GM19099 (cell line): ENCODE measurements around the gene ARHGDIG.

Source experiments
- POLR2A ChIP-seq: IDR thresholded peaks from 3 replicates; pipeline ENCODE4 v1.6.1; 2011; ENCODE audit warnings: low read depth; ENCODE audit not compliant: insufficient read length; ENCODE audit errors: extremely low read depth

Gene ARHGDIG

DNA sequence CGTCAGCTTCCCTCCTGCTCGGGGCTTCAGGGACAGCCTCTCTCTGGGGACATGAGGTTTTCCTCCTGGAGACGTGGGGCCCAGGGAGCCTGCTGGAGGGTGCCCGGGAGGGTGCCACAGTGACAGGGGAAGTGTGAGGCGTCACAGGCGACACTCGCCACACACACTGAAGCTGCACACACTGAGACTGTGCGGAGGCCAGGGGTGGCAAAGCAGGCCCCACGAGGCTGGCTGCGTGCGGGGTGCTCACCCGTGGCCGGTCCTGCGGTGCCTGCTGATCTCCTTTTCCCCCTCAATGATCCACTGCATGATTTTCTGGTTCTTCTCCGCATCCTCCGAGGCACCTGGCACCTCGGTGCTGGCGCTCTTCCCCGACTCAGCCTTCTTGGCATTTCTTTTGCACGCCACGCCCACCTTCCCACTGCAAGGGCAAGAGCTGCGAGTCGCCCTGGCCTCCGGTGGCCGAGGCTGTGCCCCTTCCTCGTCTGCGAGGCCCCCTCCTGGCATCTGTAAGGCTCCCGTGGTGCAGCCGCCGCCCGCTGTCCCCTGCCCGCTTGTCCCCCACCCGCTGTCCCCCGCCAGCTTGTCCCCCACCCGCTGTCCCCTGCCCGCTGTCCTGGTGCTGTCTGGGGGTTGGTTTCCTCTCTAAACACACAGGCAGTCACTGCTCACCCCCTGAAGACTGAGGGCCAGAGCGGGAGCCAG lies 16.6 kb downstream of the ARHGDIG start:
- no peak for TF ChIP-seq POLR2A

DNA sequence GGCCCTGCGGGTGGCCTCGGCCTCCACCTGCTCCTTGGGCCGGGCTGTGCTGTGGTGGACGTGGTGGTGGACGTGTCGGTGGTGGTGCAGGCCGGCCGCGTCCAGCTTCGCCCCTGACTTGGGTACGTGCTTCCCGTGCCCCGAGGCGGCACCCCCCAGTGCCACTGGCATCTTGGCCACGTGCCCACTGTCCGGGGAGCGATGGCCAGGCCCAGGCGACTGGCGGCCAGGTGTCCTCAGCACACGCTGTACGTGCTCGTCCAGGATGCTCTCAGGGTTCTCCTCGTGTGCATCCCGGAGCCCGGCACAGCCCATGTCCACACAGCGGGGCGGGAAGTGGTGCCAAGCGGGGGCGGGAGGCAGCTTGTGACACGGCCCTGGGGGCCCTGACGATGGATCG lies 17.4 kb downstream of the ARHGDIG start:
- TF ChIP-seq POLR2A = no peak

DNA sequence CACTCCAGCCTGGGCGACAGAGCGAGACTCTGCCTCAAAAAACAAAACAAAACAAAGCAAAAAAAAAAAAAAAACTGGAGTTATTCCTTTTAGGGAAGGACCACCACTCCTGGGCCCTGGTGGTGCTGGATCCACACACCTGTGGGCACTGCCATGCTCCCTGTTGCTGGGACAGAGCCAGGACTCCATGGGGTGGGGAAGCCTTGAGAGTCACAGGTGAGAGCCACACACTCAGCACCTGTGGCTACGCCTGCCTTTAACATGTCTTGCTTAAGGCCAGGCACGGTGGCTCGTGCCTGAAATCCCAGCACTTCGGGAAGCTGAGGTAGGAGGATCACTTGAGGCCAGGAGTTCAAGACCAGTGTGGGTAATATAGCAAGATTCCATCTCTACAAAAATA lies 20.8 kb downstream of the ARHGDIG start:
- no peak for TF ChIP-seq POLR2A

DNA sequence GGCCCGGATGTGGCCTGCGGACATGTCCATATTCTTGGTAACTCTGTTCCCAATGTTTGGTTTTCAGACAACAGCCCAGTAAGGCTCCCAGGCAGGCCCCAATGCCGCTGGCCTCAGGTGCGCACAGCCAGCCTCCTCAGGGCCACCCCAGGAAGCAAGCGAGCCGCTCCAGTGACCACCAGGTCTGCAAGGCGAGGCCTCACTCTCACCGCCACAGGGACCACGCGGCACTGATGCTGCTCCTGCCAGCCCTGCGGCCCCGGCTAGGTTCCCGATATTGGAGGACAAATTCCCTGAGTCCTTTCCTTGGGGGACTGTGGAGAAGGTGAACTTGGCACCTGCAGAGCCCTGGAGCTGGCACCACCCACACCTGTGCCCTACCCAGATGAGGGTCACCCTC lies 21.6 kb downstream of the ARHGDIG start:
- TF ChIP-seq POLR2A = no peak

DNA sequence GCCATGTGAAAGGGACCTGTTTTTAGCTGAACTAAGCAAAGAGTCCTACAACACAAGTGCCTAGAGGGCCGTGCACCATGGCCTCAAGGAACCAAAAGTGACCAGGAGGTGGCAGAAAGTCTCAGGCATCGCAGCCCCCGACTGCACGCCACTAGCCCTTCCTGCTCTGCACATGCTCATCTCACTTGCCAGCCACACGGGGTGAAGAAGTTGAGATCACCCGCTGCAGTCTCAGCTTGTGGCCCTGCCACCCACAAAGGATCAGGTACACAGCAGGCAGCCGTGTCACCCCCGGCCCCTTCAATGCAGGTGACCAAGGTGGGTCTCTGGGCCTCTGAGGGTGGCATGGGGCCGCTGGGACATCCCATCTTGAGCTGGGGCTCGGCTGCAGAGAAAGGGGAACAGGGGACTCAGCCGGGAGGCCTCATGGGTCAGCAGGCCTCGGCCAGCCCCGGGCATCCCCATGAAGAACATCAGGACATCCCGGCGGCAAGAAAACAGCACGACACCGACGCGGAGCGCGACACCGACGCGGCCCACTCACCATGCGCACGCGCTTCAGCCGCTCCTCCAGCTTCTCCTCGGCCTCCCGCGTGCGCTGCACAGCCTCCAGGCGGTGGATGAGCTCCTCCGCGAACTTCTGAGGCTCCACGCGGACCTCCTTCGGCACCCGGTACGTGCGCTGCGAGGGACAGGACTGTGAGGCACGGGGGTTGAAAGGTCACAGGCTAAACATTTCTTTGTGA lies 23.5 kb downstream of the ARHGDIG start:
- no peak for TF ChIP-seq POLR2A

DNA sequence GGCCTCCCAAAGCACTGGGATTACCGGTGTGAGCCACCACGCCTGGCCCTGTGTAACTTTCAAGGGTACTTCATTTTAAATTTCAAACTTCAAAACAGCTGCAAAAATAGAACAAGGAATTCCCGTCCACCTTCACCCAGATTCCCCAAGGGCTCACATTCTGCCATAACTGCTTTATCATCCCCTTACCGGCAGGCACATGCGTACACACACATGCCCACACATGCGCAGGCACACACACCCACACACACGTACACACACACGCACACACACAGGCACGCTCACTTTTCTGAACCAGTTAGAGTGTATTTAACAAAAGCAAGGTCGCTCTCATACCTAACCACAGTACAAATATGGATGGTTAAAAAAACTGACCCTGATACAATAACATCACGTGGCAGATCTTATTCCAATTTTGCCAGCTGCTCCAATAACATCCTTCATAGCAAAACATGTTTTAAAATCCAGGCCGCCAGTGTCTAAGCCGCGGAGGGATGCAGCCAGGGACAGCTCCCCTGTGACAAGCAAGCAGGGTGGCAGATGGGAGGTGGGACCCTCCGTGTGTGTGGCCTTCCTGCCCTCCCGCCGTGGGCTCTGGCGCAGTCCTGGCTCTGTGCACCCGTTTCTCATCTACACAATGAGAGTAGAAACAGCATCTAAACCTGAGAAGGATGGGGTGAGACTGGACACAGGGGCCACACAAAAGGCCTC lies 25.7 kb downstream of the ARHGDIG start:
- no peak for TF ChIP-seq POLR2A

DNA sequence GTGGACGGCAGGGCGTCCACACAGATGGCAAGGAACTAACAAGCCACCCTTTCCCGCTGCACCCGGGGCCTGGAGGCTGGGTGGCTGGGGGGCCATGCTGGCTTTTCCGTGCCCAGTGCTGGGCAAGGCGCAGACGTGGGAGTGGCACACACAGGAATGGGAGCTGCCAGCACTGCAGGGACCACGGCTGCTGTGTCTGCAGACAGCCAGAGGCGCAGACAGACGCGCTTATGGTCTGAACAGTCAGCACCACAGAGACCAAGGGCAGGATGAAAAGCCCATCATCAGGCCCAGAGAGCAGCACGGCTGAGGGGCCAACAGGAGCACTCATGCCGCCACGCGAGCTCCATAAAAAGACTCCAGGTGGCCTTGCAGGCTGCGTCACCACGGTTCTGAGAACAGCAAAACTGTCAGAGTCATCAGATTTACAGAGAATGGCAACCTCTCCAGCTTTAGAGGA lies 26.6 kb downstream of the ARHGDIG start:
- TF ChIP-seq POLR2A = no peak

DNA sequence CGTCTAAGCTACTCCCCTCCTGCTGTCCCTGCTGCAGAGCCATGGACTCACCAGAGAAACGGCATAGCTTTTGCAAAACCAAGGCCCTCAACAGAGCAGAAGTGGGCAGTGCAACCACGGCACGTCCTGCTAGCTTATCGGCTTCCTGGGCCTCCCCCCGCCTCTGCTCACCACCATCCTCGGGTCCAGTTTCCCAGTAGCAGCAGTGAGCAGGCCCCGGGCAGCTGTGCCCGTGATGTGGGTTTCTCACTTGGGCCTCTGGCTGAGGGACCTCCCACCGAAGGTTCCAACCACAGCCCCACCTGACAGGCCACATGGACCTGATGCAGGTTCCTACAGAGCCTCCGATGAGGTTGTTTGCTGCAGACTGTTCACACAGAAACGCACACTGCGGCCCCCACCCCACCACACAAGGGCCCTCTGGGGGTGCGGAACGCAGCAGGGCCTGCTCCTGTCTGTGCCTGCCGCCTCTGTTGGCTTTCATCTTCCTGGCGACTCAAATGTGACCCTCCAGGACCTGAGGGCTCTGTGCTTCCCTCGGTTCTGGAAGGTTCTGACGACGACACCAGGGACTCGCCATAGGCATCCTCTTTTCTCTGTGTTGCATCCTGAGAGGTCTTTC lies 27.4 kb downstream of the ARHGDIG start:
- no peak for TF ChIP-seq POLR2A

DNA sequence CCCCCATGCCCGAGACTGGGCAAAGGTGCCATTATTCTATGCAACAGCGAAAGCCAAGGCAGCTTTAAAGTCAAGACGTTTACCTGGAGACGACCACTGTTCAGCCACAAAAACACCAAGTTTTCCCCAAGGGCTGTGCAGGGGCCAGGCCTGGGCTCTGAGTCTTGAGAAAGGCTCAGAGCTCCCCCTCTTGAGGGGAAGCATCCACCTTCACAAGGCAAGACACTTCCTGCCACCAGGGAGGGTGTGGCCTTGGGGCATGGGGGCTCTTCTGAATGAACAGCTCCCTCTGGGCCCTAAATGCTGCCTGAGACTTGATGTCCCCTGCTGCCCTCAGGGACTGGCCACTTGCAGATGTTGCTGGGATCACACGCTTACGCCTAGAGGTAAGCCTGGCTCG lies 29.1 kb downstream of the ARHGDIG start:
- no peak for TF ChIP-seq POLR2A

DNA sequence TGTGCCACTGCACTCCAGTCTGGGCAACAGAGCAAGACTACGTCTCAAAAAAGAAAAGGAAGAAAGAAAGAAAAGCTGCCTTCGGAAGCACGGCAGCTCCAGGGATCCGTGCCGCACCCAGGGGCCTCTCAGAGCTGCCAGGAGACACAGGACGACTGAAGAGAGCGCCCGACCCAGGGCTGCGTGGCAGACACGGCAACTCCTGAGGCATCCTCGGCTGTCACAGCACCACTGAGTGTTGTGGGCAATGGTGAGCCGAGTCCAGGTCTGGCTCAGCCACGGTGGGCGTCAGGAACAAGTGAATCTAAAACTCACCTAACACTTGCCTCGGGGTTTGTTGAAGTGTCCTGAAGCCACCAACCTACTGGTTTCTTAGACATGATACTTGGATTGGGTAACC lies 31.3 kb downstream of the ARHGDIG start:
- no peak for TF ChIP-seq POLR2A

DNA sequence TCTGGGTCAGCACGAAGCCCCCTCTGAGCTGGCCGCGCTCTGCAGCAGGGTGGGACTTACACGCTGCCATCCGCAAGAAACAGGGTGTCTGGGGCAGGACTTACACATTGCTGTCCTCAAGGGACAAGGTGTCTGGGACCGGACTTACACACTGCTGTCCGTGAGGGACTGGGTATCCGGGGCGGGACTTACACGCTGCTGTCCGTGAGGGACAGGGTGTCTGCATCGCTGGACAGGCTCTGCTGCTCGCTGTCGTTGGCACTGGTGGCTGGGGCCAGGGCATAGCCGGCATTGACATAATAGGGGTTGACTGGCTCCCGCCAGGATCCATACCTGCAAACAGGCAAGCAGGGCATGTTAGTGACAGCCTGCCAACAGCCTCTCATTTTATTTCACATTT lies 34.0 kb downstream of the ARHGDIG start:
- no peak for TF ChIP-seq POLR2A

DNA sequence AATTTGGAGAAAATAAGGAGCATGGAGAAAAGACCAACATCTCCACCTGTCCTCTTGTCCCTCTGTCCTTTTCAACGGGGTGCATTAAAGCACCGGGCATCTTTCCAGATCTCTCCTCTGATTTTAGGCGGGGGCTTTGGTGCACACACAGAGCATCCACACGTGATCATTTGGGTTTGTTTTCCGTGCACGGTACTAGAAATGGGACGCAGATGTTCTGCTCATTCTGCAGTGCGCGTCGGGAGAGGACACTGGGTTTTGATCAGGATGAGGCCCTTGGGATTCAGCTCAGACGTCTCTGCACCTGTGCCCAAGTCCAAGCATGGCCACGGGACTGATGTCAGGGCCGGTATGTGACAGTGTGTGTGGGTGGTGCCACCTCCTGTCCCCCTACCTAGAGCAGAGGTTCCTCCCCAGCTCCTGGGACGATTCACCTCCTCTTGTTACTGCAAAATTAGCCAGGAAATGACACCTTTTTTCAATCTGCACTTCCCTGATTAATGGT lies 34.5 kb downstream of the ARHGDIG start:
- no peak for TF ChIP-seq POLR2A

DNA sequence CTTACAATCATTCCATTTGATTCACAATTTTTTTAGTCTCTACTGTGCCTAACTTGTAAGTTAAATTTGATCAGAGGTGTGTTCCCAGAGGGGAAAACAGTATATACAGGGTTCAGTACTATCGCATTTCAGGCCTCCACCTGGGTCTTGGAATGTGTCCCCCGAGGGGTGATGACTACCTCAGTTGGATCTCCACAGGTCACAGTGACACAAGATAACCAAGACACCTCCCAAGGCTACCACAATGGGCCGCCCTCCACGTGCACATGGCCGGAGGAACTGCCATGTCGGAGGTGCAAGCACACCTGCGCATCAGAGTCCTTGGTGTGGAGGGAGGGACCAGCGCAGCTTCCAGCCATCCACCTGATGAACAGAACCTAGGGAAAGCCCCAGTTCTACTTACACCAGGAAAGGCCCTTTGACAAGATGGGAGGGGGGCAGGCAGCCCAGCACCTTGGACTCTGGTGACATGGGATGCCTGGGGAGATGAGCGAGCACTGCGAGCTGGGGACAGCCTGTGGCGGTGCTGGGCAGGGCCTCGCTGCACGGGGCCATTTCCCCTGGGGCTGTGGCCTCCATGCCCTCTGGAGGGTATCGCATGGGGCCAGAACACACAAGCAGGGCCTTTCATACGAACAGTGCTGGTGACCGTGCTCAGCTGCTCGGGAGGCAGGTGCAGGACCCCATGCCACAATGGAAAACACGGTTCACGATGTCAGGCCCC lies 36.5 kb downstream of the ARHGDIG start:
- no peak for TF ChIP-seq POLR2A

DNA sequence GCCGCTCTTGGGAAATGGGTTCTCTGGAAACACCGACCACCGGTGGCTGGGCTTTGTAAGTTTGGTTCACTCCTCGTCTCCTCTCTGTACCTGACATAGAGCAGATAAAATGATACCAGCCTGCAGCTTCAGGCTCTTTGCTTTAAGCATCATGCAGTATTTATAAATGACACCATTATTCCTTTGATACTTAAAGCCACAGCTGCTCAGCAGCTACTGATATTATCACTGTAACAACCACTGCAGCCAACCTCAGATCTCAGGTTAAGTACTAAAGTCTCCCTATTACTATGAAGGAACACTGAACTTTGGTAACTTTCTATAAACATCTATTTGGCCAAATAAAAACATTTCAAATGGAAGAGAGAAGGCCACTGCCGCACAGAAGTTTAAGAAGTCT lies 37.2 kb downstream of the ARHGDIG start:
- no peak for TF ChIP-seq POLR2A
